Endometrial microvascular endothelial cells (primary cell): ENCODE results near the gene EIF2A. TPM values are rescaled to one million over a fixed set of nuclear protein-coding genes. Genes with fewer than 3 reads are reported as not detected.

Source experiments
- in situ Hi-C: cut with HindIII; loops from 2 replicates; pipeline ENCODE4 v1.10.0; 2017; ENCODE audit warnings: low sequenced_read_pairs, low pct_unique_long_range_greater_than_20kb; ENCODE audit errors: inconsistent ontology term
- total RNA-seq: library from RNA; depleted of rRNA; stranded (reverse); fragments of >200 nt; gene quantifications from one replicate; pipeline ENCODE4 v1.2.3, GENCODE V29; 2015; ENCODE audit errors: inconsistent ontology term

The EIF2A gene
- total RNA-seq, 1 donor from 2014 or later = 99.7 TPM

- in situ Hi-C loops = no loop called here
Measured at GRCh38 chr3:150540297-150540696, 6.3 kb upstream of the EIF2A start.

DNA sequence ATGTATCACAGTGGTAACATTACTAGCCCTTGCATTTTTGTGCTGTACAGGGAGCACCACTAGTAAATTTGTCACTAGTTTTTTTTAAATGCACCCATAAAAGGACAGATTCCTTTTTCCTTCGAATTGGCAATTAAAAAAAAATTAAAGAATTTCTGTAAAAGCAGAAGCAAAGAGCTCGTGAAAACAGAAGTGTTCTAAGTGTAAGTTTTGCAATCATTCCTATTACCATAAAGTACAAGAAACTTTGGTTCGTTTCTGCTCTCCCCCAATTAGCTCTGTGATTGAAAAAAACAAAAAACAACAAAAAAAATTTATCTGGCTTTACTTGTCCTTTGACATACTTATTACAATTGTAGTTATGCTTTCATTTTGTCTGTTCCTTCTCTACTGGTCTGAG lies 5.6 kb upstream of the EIF2A start:
- in situ Hi-C loops = no loop called here

GRCh38 chr3:150543128-150543527 lies 3.5 kb upstream of the EIF2A start:
- in situ Hi-C loops = no loop called here

DNA sequence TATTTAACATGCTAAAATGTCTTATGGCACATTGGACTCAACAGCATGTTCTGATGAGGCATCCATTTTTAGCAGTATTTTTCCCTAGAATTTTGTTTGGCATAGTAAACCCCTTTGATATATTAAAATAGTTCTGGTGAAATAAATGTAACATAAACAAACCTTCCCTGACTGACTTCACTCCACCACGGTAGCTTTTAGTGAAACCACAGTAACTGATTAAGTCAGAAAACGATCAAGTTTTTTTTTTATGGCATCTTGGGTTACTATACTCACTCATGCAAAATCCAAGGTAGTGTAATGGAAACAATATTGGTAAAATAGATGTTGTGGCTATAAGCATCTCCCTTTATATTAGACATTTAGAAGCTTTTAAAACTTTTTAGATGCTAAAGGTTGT lies 3.1 kb upstream of the EIF2A start:
- in situ Hi-C loops = no loop called here

- in situ Hi-C loops = no loop called here
Measured at GRCh38 chr3:150544041-150544440, 2.5 kb upstream of the EIF2A start.

DNA sequence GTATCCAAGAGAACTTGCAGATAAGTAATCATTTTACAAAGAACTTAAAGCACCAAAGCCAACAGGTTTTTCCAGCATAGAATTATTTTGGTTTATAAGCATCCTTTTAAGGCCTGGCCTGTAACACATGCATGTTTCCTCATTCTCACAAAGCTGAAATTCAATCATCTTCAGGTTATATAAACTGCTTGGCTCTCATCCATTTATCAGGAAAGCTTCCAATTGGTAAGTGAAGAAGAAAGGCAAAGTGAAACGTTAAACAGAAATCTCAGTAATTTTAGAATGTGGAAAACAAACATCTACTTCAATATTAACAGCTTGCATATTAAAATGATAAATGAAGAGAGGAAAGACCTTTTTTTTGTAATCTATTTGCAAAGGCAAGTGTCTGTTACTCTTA lies 1.9 kb upstream of the EIF2A start:
- in situ Hi-C loops = no loop called here

DNA sequence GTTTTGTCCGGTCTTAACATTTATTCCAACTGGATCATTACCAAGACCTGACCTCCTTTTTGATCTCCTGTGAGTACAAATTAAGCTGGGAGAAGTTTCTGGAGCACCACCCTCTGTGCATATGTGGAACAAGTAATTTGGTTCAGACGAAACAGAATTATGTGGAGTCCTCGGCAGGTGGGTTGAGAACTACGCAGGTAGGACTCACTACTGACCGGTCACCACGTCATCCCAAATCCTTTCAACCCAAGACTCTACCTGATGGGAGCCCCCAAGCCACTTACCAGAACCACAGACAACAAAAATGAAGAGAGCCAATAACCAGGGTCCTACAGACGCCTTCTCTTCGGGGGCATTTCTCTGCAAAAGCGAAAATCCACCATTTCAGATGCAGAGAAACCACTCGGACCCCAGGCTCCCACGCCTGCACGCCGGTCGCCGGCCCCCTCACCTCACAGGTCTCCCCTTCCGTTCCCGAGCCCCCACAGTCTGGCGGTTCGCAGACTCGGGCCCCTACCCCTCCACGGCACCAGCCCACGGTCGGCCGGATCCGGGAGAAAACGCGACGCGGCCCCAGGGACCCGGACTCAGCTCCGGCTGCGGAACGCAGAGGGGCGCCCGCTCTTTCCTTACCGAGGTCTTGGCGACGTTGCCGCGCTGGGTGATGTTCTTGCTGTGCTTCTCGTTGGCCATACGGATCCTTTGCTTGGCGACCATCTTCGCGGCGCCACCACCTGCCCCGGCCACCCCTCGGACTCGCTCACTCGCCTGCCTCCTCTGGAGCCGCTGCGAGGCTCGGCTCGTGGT lies 965 bp upstream of the EIF2A start:
- in situ Hi-C loops = no loop called here

- in situ Hi-C loops = no loop called here
Measured at GRCh38 chr3:150547045-150547741, 606 bp downstream of the EIF2A start.

DNA sequence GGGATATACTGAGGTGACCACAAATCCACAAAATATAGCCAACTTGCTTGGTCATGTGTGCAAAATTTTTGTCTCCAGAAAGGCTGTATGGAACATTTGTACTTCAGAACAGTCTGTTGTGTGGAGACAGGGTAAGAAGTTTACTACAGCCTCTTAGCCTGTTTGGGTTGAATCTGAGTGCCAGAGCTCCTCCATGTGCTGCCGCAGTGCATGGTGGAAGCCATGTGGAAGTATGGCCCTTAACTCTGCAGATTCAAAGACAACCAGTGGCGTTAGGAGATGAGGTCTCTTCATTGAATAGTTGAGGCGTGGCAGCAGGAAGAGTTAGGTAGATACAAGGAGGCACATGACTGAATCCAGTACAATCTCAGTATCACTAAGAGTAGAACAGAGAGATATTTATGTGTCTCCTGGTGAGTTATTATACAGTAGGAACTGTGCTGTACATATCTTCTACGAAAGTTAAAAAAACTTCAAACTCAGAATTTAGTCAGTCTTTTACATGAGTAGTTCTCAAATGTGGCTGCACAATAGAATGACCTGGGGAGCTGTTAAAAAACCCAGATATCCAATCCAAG lies 9.4 kb downstream of the EIF2A start:
- in situ Hi-C loops = no loop called here

DNA sequence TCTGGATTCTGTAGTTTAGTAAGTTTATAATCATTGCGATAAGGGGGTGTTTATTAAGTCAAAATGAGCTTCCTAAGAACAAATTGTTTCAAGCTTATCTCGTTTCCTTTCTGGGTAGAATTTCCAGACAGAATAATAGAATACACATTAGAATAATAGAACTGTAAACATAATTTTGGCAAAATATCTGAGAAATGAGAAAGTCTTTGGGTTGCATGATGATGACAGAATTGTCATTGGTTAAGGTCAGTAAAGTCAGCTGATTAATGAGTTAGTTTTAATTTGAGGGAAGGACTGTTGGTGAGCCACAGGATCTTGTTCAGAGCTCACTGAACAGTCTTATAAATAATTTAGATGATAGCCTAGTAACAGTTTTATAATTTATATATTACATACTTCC lies 10.2 kb downstream of the EIF2A start:
- in situ Hi-C loops = no loop called here

DNA sequence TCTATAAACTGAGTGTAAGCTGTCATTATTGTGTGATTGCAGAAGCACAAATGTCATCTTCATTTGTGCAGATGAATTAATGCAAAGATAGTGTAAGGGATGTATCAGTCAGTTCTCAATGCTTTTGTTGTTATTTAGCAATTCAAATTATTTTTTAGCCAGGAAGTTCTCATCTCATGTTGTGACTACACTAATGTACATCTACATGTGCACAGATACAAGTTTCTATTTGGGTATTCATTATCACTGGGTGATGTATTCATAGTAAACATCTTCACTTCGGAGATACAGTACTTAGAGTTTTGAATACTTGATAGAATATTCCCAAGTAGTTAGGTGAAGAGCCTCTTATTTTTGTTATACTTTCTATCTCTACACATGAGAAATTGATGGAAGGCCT lies 11.1 kb downstream of the EIF2A start:
- in situ Hi-C loops = no loop called here

- in situ Hi-C loops = no loop called here
Measured at GRCh38 chr3:150564243-150564642, 17.7 kb downstream of the EIF2A start.

DNA sequence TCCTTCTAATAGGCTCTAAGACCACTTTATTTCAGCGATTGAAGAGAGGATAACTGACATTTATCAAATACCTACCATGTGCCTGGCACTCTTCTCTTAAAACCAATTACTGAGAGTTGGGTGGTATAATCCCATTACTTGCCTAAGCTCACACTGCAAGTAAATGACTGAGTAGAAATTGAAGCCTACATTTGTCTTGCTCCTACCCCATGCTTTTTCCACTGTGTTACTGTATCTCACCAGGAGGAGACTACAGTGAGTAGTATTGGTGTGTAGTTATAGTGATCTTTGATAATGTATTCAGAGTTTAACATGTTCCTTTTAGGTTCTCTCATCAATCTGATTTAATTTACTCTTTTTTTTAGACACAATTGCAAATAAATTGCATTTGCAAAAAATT lies 20.7 kb downstream of the EIF2A start:
- in situ Hi-C loops = no loop called here

DNA sequence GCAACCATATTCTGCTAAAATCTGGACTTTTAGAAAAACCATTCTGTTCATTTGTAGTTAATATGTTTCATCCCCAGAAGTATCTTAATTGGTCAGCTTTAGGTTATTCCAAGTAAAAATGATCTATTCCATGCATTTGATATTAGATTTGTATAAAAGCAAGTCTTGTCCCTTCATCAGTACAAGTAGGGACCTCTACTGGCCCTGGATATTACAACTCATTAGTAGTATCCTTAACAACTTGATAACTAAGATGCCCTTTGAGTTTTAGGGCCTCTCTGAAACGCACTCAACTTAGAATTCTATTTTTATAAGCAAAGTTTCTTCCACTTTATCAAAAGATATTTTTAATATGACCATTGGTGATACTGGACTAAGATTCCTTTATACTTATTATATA lies 31.3 kb downstream of the EIF2A start:
- in situ Hi-C loops = no loop called here

DNA sequence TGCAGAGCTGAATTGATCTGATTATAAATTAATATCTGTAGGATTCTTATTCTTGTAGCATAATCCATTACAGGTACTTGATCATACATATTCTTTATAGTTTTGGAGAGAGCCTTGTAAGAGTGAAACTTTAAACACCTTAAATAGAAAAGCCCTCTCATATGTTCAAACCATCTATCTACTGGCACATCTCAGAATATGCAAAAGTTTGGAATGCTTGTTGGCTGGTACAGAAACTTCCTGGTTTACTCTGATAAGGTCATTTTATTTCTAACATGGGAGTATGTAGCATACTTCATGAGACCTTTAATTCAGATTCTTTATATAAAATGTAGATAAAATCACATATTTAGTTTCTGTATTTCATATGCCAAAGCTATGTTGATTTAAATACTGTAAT lies 34.6 kb downstream of the EIF2A start:
- in situ Hi-C loops = no loop called here

DNA sequence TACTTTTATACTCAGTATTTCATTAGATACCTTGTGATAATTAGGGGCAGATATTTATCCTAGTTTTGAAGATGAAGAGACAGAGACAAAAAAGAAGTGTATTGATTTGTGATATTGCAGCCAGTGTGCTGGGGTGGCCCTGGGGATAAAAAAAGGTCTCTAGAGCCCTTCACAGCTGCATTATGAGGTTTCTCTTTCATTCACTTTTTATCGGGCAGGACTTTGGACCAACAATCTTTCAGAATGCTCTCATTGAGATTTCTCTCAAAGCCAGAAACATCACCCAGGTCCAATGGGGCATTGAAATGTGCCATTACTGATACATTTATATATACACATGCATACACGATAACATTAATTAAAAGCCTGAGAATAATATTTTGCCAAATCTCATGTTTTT lies 36.0 kb downstream of the EIF2A start:
- in situ Hi-C loops = no loop called here

- in situ Hi-C loops = no loop called here
Measured at GRCh38 chr3:150583028-150583427, 36.4 kb downstream of the EIF2A start.

- in situ Hi-C loops = no loop called here
Measured at GRCh38 chr3:150588027-150588830, 41.6 kb downstream of the EIF2A start.

DNA sequence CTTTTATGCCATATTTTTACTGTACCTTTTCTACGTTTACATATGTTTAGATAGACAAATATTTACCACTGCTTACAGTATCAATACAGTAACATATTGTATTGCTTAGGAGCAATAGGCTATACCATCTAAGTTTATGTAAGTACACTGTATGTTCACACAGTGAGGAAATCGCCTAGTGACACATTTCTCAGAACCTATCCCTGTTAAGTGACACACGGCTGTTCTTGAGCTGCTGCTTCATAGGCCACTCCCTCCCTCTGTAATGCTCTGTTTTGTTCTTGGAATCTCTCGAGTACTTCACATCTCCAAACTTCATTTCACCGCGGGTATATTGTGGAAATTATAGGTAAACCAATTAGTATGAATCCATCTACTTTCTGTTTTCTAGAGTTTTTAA lies 43.2 kb downstream of the EIF2A start:
- in situ Hi-C loops = no loop called here
